ENCODE measurements around the gene KIRREL3. TPM values are rescaled to one million over a fixed set of nuclear protein-coding genes. Genes with fewer than 3 reads are reported as not detected.

KIRREL3 gene
- total RNA-seq, 1 donor from 2014 or later: not detected

DNA sequence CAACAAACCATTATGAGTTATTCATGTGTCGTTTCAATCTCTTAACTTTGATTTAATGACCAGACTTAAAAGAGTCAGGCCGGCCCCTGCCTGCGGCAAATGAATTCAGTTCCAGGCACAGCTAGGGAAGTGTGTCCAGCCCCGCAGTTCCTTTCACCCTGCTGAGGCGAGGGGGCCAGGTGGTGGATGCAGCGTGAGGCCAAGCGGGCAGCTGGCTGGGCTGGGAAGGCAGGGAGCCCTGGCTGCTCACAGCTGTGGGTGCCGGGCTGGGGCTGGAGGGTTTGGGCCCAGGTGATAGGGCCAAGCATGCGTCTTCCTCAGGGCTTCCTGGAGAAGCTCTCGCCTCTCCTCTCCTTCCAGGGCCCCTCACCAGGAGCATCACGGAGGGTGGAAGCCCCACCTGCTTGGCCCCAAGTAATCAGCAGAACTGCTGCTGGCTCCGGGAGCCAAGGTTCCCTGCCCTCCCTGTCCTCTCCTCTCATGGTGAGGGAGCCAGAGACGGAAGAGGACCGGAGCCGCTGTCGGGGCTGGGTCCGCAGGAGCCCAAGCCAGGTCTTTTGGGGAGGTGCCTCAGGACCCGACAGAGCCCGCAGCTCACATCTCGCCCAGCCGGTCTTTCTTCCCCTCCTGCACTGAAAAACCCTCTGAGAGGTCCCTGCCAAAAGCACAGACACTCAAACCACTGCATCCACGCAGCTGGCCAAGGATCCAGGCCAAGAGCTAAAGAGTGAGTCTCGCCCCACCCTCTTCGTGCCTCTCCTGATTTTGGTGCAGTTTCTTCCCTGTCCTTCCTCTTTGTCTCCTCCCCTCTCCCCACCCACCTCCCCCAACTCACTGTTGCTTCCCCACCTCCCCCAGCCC is 548.1 kb downstream of the KIRREL3 start:
- intact Hi-C loops (cut with micrococcal nuclease): no loop called here

DNA sequence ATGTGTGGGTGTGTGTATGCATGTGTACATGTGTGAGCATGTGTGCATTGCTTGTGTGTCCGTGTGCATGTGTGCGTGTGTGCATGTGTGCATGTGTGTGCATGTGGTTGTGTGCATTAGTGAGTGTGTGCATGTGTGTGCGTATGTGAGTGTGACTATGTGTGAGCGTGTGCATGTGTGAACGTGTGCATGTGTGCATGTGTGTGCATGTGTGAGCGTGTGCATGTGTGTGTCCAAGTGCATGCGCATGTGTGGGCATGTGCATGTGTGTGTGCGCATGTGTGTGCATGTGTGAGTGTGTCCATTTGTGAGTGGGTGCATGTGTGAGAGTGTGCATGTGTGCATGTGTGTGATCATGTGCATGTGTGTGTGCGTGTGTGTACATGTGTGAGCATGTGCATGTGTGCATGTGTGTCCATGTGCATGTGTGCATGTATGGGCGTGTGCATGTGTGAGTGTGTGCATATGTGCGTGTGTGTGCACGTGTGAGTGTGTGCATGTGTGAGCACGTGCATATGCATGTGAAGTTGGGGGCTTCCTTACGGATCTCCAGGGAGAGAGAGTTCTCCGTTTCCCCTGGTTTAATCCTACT is 549.3 kb downstream of the KIRREL3 start:
- intact Hi-C loops (cut with micrococcal nuclease): no loop called here

DNA sequence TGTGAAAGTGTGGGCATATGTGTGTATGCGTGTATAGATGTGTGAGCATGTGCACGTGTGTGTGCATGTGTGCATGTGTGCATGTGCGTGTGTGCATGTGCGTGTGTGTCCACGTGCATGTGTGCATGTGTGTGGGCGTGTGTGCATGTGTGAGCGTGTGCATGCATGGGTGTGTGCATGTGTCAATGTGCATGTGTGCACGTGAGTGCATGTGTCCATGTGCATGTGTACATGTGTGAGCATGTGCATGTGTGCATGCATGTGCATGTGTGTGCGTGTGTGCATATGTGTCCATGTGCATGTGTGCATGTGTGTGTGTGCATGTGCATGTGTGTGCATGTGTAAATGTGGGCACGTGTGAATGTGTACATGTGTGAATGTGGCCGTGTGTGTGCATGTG is 549.8 kb downstream of the KIRREL3 start:
- intact Hi-C loops (cut with micrococcal nuclease): no loop called here

DNA sequence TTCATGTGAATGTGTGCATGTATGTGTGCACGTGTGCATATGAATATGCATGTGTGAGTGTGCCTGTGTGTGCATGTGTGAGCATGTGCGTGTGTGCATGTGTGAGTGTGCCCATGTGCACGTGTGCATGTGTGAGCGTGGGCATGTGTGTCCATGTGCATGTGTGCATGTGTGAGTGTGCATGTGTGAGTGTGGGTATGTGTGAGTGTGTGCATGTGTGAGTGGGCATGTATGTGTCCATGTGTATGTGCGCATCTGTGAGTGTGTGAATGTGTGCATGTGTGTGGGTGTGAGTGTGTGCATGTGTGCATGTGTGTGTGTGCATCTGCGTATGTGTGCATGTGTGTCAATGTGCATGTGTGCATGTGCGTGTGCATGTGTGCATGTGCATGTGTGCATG is 550.4 kb downstream of the KIRREL3 start:
- intact Hi-C loops (cut with micrococcal nuclease): no loop called here

DNA sequence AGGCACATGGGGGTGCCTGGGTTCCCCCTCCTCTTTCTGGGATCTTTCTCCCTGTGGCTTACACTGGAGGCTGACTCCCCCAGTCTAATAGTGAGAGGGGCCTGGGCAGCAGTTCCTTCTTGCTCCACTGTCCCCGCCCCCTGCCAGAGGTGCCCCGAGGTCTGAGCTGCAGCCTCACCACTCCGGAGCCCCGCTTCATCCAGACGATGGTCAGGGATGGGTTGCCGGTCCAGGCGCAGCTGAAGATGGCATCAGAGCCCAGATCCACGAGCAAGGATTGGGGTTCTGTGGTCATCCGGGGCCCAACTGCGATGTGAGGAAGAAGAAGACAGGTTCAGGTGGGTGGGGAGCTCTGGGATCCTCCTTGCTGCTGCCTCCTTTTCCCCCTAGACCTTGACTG is 554.0 kb downstream of the KIRREL3 start:
- intact Hi-C loops (cut with micrococcal nuclease): loop anchor here (10.0 kb wide), 2 partner anchors 248 to 1588 kb away; no protein-coding TSS in a partner anchor

DNA sequence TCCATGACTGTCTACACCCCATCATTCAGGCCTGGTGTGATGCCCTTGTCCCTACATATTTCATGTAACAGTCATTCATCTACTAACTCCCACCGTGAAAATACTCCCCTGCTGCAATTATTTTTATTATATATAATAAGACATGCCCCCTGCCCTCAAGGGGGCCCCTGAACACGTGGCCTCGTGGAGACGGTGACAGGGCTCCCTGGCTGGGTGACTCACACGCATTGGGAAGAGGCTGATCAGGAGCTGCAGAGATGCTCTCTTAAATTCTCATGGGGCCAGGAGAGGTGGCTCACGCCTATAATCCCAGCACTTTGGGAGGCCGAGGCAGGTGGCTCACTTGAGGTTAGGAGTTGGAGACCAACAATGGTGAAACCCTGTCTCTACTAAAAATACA is 556.5 kb downstream of the KIRREL3 start:
- intact Hi-C loops (cut with micrococcal nuclease): loop anchor here (10.0 kb wide), 2 partner anchors 251 to 1591 kb away; no protein-coding TSS in a partner anchor

DNA sequence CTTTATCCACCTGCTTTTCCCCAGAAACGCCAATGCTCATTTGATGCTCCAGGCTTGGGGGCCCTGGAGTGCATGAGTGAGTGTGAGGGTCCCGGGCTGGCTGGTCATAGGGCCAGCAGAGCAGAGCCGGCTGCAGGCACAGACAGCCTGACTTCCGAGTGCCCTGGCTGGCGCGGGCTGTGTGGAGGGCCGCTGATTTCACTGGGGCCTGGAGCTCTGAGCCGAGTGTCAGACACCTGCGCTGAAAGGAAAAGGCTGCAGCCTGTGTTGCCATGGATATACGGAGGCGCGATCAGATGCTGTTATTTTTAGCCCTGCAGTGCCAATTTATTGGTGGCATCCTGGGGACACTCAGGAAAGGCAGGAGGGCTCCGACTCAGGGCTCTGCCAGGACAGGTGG is 557.5 kb downstream of the KIRREL3 start:
- intact Hi-C loops (cut with micrococcal nuclease): loop anchor here (10.0 kb wide), 2 partner anchors 252 to 1592 kb away; no protein-coding TSS in a partner anchor

DNA sequence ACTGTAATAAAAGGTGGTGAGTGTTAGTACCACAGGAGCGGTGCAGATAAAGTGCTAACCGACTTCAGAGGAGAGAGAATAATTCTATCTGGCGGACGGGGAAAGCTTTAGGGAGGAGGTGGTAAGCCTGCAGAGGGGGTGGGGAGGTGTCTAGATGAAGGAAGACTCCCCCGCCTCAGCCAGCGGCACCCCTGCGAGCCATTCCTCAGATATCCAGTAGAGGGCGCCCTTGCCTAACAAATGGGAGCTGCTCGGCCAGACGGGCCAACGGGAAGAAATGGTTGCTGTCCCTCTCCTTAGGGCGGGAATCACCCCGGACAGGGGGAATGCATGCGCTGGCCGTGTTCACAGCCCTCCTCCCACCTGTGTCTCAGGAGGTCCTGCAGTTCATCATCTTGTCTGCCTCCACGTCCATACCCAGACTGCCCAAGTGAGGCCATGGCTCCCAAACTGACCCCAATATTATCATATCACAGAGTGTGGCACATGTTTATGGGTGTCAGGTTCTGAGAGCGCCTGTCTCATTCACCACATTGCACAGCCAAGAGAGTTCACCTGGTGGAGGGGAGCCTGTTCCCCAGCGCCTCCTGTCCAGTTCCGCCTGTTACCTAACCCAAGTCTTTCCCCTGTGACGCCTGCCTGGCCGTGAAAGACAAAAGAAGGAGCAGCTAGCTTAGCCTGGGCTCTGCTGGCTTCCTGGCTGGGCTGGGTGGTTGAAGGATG is 559.6 kb downstream of the KIRREL3 start:
- intact Hi-C loops (cut with micrococcal nuclease): loop anchor here (1.0 to 10.0 kb wide), 6 partner anchors 25 to 1594 kb away; no protein-coding TSS in a partner anchor

DNA sequence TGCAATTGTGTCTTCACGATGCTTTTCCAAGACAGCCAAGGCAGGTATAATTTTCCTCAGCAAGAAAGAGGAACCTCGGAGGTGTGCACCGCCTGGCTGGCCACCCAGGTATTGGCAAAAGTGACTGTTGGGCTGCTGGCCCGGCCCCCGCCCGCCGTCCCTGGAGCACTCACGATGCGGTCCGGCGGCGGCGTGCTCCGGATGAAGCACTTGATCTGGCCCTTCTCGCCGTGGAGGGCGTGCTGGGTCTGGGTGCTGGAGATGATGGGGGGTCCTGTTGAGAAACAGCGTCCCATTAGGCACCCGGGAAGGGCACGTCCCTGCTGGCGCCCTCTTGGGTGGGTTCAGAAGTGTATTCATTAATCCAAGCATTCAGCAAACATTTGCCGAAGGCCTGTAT is 560.3 kb downstream of the KIRREL3 start:
- intact Hi-C loops (cut with micrococcal nuclease): loop anchor here (1.0 to 10.0 kb wide), 5 partner anchors 24 to 1595 kb away; no protein-coding TSS in a partner anchor

DNA sequence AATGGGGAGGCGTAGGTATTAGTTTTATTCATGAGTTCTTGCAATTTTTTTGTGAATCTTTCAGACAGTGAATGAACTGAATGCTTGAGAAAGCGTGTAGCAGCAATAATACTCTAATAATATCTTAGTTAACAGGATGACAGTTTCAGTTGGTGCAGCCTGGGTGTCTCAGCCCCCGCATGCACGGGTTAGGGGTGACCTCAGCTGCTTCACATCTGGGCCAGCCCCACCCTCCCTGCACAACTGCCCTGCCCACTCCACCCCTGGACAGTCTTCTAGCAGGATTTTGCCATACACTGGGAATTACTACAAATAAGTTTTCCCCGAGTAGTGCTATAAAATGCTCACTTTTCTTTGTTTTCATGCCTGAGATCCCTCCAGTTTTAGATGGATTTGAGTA is 561.9 kb downstream of the KIRREL3 start:
- intact Hi-C loops (cut with micrococcal nuclease): no loop called here

DNA sequence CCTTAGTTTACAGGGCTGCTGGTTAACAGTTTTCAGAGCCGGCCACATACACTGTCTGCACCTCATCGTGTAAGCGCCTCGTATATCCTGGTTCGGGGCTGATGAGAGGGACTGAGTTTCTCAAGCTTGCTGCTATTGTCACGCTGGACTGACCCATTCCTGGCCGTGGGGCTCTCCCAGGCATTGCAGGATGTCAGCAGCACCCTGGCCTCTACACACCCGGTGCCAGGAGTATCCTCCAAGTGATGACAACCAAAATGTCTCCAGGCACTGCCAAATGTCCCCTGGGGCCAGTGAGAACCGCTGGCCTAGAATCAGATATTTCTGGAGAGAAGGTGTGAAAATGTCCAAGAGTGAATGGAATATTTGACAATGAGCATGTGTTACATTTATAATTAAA is 562.3 kb downstream of the KIRREL3 start:
- intact Hi-C loops (cut with micrococcal nuclease): no loop called here

DNA sequence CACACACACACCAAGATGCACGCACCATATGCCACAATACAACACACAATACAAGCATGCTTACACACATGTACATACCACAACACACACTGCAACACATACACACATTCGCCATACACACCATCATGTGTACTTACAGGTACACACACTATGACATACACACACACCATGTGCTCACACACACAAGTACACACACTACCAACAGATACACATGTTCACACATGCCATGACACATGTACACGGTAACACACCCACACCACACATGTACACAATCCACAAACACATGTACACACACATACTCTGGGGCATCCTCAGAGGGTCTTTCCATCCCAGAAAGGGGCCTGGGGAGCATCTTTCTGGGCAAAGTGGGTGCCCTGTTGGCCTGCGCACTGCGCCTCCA is 562.8 kb downstream of the KIRREL3 start:
- intact Hi-C loops (cut with micrococcal nuclease): no loop called here

DNA sequence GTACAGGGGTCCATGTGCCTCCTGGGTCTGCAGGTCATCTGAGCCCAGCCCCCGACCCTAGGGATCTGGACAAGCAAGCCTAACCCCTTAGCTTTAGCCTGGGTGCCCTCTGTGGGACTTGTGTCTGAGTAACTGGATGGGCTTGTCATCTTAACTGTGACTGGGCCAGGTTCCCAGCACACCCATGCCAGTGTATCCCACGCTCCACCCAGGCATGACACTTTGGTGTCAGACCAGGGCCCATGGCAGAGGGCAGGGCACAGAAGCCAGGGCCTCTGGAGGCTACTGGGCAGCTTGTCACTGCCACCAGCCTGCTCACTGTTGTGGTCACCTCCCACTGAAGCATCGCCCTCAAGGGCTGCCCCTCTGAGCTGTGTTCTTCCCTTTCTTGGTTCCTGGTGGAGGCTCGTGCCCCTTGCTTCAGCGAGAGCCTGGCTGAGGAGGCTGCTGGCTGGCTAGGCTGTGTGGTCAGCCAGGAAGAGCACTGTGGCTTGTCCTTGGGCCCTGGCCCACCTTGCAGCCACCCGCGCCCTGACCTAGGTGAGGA is 564.3 kb downstream of the KIRREL3 start:
- intact Hi-C loops (cut with micrococcal nuclease): no loop called here

DNA sequence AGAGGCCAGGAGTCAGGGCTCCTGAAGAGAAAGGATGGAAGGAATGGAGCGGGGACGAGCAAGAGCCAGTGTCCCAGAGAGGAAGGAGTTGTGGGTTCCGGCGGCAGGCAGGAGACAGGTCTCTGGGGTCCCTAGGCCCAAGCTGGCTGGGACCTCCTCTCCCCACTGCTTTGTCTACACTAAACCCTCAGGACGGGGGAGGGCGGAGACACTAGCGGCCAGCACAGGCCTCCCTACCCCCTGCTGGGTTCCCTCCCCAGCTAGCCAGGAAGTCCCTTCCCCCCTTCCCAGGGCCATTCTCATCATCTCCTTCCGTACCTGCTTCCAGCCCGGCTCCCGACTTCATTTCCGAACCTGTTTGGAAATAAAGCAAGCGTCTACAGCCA is 565.6 kb downstream of the KIRREL3 start:
- intact Hi-C loops (cut with micrococcal nuclease): no loop called here

DNA sequence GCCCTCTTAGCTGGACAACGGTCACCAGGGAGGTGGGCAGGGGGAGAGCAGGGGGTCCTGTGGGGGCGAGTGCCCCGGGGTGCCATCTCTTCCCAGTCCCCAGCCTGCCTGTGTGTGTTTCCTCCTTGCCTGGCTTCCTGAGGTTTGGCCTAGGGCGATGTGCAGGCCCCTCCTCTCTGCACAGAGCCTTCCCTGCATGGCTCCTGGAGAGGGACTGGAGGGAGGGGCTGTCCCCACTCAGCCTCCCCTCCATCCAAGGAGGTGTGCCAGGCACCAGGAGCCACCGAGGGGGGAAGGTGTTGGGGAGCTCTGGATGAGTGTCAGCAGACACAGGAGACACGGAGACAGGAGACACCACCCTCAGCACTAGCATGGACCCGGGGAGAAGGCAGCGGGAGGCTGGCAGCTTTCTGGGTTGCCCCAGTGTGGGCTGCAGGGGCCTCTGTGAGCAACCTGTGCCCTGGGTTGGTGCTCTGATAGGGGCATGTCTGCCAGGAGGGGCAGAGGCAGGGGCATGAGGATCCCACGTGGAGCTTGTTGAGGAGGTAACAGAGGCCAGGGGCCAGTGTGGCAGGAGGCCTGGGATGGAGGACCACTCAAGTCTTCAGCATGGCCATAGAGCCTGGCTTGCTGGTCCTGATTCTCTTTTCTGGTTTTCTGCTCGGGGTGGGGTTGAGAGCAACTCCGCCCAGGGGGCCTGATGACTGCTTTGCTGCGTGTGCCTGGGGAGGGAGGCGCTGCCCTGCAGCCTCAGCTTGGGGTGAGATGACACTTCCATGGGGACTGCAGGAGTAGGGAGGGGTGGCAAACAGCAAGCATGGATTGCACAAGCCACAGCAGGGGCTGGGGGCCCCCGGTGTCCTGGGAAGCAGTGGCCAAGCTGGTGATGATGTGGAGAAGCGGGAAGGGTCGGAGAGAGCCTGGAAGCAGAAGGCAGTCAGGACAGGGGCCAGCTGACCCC is 566.3 kb downstream of the KIRREL3 start:
- intact Hi-C loops (cut with micrococcal nuclease): no loop called here

DNA sequence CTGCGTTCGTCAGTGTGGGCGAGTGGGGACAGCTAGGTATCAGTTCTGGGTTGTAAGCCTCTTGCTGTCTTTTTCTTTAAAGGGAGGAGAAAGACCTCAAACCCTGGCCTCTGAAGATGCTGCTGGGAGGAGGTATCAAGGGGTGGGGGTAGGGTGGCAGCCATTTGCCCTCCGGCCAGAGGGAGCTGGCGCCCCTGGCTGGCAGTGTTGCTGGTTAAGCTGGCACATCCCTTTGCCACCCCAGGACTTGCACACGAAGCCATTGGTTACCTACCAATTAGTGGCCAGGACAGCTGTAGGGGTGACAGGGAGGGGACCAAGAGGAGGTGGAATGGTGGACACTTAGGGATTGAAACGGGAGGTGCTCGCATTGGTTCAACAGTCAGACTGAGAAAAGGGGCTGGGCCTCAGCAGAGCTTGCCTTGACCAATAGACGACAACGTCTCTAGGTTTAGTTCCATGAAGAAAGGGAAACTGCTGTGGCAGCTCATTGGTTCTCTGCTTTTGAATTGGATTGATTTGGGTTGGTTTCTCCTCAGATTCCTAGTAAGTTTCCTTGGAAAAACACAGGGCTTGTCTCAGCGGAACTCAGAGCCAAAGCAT is 567.2 kb downstream of the KIRREL3 start:
- intact Hi-C loops (cut with micrococcal nuclease): no loop called here

DNA sequence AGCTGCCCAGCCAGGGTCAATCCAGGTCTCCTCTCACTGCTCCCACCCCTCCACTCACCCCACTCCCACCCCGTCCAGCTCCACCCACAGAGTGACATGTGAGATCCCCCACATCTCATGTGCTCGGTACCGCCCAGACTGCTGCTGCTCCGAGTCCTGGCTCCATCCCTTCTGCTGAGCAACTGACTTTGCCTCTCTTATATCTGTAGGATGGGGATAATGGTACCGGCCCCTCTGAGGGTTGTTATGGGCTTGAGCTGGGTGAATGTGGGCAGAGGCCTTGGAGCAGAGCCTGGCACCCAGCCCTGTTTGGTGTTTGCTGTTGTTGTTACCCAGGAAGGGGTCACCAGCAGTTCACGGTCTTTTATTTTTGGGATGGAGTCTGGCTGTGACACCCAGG is 568.0 kb downstream of the KIRREL3 start:
- intact Hi-C loops (cut with micrococcal nuclease): no loop called here

DNA sequence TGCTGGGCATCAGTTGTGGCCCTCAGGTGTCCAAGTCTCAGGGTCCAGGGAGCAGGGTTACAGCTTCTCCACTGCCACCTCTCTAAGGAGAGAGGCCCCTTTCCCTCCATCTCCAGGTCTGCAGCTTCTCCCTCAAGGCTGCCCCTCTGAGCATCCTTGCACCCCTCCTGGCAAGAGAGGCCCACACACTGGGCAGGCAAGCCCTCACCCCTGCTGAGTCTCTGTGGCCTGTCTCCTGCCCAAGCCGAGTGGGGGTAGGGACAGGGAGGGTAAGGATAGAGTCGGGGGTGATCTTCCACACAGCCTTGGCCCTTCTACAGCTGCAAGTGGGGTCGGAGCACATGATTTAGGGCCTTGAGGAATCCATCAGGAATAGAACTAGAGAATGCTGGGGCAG is 568.5 kb downstream of the KIRREL3 start:
- intact Hi-C loops (cut with micrococcal nuclease): no loop called here

DNA sequence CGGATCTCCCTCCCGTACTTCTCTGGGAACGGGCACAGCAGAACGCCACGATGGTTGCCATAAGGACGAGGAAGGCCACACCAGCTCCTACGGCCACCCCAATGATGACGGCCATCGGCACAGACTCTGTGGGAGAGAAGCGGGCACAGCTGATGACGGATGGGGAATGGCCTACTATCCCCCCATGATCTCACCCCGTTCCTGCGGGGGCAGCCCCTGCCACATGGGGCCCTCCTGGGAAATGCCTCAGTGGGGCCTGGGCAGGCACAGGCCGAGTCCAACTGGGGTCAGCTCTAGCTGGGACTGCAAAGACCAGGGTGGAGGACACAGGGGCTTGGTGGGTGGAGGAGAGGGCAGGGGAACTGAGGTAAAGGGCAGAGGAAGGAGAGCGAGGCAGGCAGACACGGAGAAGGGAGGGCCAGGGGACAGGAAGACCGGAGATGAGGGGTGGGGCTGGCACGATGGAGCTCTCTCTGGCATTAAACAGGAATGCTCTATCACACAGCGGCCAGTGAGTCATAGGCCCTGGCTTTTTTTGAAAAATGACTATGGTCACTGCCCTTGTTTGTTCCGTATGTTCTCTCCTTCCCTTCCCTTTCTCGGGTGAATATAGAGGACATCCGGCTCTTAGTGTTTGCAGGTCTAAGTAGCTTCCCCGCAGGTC is 569.0 kb downstream of the KIRREL3 start:
- intact Hi-C loops (cut with micrococcal nuclease): no loop called here

All from T-helper 1 cell treated with Interleukin-12 subunit alpha and Interleukin-12 subunit beta and Interleukin-4 antibody, amounts not matched to agents 30 ng/mL and 1 ng/mL, for 36 hours (primary cell).